Nephron (organoid): ENCODE measurements around the gene MUC12.

Experiments
- H3K27ac Mint-ChIP-seq, 3 experiments: 2 replicates each; pipeline ENCODE4 v1.8.0; 2020; ENCODE audit warnings: mixed read lengths in 3 of 3, mild to moderate bottlenecking in 2 of 3, moderate library complexity in 1 of 3
- H3K27me3 Mint-ChIP-seq: 2 replicates; pipeline ENCODE4 v1.8.0; 2021; ENCODE audit warnings: low read depth, mild to moderate bottlenecking, moderate library complexity, mixed read lengths
- H3K36me3 Mint-ChIP-seq: 2 replicates; pipeline ENCODE4 v1.8.0; 2020; ENCODE audit warnings: low read depth, mixed read lengths
- H3K4me1 Mint-ChIP-seq: 2 replicates; pipeline ENCODE4 v1.8.0; 2020; ENCODE audit warnings: mixed read lengths
- H3K4me3 Mint-ChIP-seq, 3 experiments: 2 replicates each; pipeline ENCODE4 v1.8.0; 2020; ENCODE audit warnings: mild to moderate bottlenecking in 3 of 3, mixed read lengths in 3 of 3, moderate library complexity in 2 of 3
- H3K9me3 Mint-ChIP-seq: 2 replicates; pipeline ENCODE4 v1.8.0; 2020; ENCODE audit warnings: mixed read lengths
- TF ChIP-seq, protein P1 (sequence below), 3 experiments: fragments of 200-600 bp; sonication (generic); IDR thresholded peaks; one replicate each; pipeline ENCODE4 v1.5.0; 2021; ENCODE audit warnings: antibody characterized with exemption in 3 of 3; ENCODE audit not compliant: unreplicated experiment in 3 of 3

The MUC12 gene

DNA sequence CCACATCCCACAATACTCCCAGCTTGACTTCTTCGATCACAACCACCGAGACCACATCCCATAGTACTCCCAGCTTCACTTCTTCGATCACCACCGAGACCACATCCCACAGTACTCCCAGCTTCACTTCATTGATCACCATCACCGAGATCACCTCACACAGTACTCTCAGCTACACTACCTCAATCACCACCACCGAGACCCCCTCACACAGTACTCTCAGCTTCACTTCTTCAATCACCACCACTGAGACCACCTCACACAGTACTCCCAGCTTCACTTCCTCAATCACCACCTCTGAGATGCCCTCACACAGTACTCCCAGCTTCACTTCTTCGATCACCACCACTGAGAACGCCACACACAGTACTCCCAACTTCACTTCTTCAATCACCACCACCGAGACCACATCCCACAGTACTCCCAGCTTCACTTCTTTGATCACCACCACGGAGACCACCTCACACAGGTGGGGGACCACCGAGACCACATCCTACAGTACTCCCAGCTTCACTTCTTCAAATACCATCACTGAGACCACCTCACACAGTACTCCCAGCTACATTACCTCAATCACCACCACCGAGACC lies 11.4 kb upstream of the MUC12 start:
- Mint-ChIP-seq H3K36me3 (no peaks in the 10 kb centered on the region), H3K4me1 (no peaks in the 10 kb centered on the region), H3K9me3 (no peaks in the 10 kb centered on the region), H3K27me3 (peaks cover 6% of the 10 kb centered on the region), H3K27ac (no peak overlapping the region), H3K4me3 (no peak overlapping the region)
- TF ChIP-seq, protein P1, sequence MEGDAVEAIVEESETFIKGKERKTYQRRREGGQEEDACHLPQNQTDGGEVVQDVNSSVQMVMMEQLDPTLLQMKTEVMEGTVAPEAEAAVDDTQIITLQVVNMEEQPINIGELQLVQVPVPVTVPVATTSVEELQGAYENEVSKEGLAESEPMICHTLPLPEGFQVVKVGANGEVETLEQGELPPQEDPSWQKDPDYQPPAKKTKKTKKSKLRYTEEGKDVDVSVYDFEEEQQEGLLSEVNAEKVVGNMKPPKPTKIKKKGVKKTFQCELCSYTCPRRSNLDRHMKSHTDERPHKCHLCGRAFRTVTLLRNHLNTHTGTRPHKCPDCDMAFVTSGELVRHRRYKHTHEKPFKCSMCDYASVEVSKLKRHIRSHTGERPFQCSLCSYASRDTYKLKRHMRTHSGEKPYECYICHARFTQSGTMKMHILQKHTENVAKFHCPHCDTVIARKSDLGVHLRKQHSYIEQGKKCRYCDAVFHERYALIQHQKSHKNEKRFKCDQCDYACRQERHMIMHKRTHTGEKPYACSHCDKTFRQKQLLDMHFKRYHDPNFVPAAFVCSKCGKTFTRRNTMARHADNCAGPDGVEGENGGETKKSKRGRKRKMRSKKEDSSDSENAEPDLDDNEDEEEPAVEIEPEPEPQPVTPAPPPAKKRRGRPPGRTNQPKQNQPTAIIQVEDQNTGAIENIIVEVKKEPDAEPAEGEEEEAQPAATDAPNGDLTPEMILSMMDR (IDR thresholded peaks at IDR 0.05; ENCODE audit: unreplicated experiment in 3 of 3), result no peak

DNA sequence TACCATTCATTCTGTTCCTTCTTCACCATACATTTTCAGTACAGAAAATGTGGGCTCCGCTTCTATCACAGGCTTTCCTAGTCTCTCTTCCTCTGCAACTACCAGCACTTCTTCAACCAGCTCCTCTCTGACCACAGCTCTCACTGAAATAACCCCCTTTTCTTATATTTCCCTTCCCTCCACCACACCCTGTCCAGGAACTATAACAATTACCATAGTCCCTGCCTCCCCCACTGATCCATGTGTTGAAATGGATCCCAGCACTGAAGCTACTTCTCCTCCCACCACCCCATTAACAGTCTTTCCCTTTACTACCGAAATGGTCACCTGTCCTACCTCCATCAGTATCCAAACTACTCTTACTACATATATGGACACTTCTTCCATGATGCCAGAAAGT lies 9.5 kb upstream of the MUC12 start:
- TF ChIP-seq, protein P1 (IDR thresholded peaks at IDR 0.05; ENCODE audit: unreplicated experiment in 3 of 3), result no peak
- H3K27ac Mint-ChIP-seq, result no peak overlapping the region
- H3K4me3 Mint-ChIP-seq, result no peak overlapping the region
- no peaks in the 10 kb centered on the region for H3K9me3 Mint-ChIP-seq
- peaks cover 26% of the 10 kb centered on the region for H3K27me3 Mint-ChIP-seq
- no peaks in the 10 kb centered on the region for H3K36me3 Mint-ChIP-seq
- H3K4me1 Mint-ChIP-seq, result no peaks in the 10 kb centered on the region

DNA sequence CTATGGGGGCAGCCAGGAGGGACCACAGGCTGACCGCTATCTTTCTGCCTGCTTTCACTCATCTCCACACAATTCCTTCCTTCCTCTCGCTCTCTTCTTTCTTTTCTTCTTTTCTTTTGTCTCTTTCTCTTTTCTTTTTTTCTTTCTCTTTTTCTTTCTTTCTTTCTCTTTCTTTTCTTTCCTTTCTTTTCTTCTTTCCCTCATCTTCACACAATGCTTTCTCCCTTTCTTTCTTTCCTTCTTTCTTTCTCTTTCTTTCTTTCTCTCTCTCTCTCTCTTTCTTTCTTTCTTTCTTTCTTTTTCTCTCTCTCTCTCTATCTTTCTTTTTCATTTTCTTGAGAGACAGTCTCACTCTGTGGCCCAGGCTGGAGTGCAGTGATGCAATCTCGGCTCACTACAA lies 6.8 kb upstream of the MUC12 start:
- Mint-ChIP-seq H3K9me3 (no peaks in the 10 kb centered on the region), H3K36me3 (no peaks in the 10 kb centered on the region), H3K4me3 (no peak overlapping the region), H3K27ac (no peak overlapping the region), H3K4me1 (peaks cover 9% of the 10 kb centered on the region), H3K27me3 (peaks cover 51% of the 10 kb centered on the region)
- TF ChIP-seq, protein P1 (IDR thresholded peaks at IDR 0.05; ENCODE audit: unreplicated experiment in 3 of 3), result no peak

DNA sequence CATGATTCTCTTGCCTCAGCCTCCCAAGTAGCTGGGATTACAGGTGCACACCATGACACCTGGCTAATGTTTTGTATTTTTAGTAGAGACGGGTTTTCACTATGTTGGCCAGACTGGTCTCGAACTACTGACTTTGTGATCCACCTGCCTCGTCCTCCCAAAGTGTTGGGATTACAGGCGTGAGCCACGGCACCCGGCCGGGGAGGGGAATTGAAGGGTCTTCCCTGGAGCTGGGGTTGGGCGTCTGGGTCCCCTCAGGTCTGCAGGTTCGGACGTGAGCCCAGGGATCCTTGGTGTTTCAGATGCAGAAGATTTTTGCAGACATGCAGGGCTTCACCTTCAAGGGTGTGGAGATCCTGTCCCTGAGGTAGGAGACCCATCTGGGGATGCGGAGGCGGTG lies 6.0 kb upstream of the MUC12 start:
- peaks cover 59% of the 10 kb centered on the region for H3K27me3 Mint-ChIP-seq
- no peak overlapping the region for H3K4me3 Mint-ChIP-seq
- no peaks in the 10 kb centered on the region for H3K36me3 Mint-ChIP-seq
- H3K27ac Mint-ChIP-seq, result no peak overlapping the region
- TF ChIP-seq, protein P1 (IDR thresholded peaks at IDR 0.05; ENCODE audit: unreplicated experiment in 3 of 3), result no peak
- peaks cover 9% of the 10 kb centered on the region for H3K4me1 Mint-ChIP-seq
- H3K9me3 Mint-ChIP-seq, result no peaks in the 10 kb centered on the region

DNA sequence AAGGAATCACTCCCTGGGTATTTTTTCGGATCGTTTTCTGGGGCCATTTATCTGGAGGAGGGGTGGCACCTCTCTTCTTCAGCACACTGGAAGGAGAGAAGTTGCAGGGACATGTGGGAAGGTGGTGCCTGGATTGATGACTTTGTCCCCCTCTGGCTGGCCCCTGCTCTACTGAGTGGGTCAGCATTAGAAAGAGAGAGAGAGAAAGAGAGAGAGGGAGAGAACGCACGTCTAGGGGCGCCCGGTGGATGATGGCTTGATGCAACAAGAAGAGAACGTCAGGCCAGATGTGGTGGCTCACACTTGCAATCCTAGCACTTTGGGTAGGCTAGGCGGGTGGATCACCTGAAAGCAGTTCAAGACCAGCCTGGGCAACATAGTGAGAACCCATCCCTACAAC lies 5.5 kb upstream of the MUC12 start:
- Mint-ChIP-seq H3K4me3 (no peak overlapping the region), H3K9me3 (no peaks in the 10 kb centered on the region), H3K4me1 (peaks cover 9% of the 10 kb centered on the region), H3K27me3 (peaks cover 64% of the 10 kb centered on the region), H3K36me3 (no peaks in the 10 kb centered on the region), H3K27ac (no peak overlapping the region)
- TF ChIP-seq, protein P1 (IDR thresholded peaks at IDR 0.05; ENCODE audit: unreplicated experiment in 3 of 3), result no peak

DNA sequence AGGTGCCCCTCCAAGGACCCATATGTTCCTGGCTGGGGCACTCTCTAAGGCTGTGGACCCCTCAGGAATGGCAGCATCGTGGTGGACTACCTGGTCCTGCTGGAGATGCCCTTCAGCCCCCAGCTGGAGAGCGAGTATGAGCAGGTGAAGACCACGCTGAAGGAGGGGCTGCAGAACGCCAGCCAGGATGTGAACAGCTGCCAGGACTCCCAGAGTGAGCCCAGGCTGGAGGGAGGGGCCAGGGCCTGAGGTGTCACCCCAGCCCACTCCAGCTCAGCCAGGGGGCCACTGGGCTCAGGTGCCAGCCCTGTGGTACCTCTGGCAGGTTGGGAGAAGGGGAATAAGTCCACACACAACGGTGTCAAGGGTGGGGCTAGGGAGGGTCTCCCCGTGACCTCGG lies 4.7 kb upstream of the MUC12 start:
- TF ChIP-seq, protein P1 (IDR thresholded peaks at IDR 0.05; ENCODE audit: unreplicated experiment in 3 of 3), result no peak
- H3K36me3 Mint-ChIP-seq, result no peaks in the 10 kb centered on the region
- H3K9me3 Mint-ChIP-seq, result no peaks in the 10 kb centered on the region
- H3K27ac Mint-ChIP-seq, result no peak overlapping the region
- peaks cover 72% of the 10 kb centered on the region for H3K27me3 Mint-ChIP-seq
- no peak overlapping the region for H3K4me3 Mint-ChIP-seq
- H3K4me1 Mint-ChIP-seq, result peaks cover 9% of the 10 kb centered on the region
